T1000 (cell line): Measurements from ENCODE around the gene HSPA12B.

Experiments used
- DNase-seq: peaks from one replicate; lab custom pipeline; 2025; ENCODE audit warnings: mixed read lengths; lab: John Stamatoyannopoulos, UW

HSPA12B gene

GRCh38 chr20:3749087-3749688, 16.7 kb downstream of the HSPA12B start:
- DNase-seq = no peak

- DNase-seq = no peak
Observed at GRCh38 chr20:3749689-3750531, 17.4 kb downstream of the HSPA12B start.

GRCh38 chr20:3751305-3751674, 18.8 kb downstream of the HSPA12B start:
- DNase-seq = no peak

- no peak for DNase-seq
Observed at GRCh38 chr20:3751675-3752385, 19.3 kb downstream of the HSPA12B start.

- no peak for DNase-seq
Observed at GRCh38 chr20:3752386-3752759, 19.9 kb downstream of the HSPA12B start.

GRCh38 chr20:3753098-3753497, 20.6 kb downstream of the HSPA12B start:
- DNase-seq = no peak

- DNase-seq = no peak
Observed at GRCh38 chr20:3753501-3754275, 21.2 kb downstream of the HSPA12B start.

- no peak for DNase-seq
Observed at GRCh38 chr20:3754276-3754630, 21.8 kb downstream of the HSPA12B start.

- DNase-seq = no peak
Observed at GRCh38 chr20:3755269-3755668, 22.8 kb downstream of the HSPA12B start.

- no peak for DNase-seq
Observed at GRCh38 chr20:3755814-3756480, 23.5 kb downstream of the HSPA12B start.

- no peak for DNase-seq
Observed at GRCh38 chr20:3757268-3757667, 24.8 kb downstream of the HSPA12B start.

GRCh38 chr20:3758566-3758965, 26.1 kb downstream of the HSPA12B start:
- DNase-seq = no peak

GRCh38 chr20:3759316-3759823, 26.9 kb downstream of the HSPA12B start:
- no peak for DNase-seq

- DNase-seq = no peak
Observed at GRCh38 chr20:3759884-3760283, 27.4 kb downstream of the HSPA12B start.

- DNase-seq = no peak
Observed at GRCh38 chr20:3760655-3761348, 28.3 kb downstream of the HSPA12B start.

GRCh38 chr20:3763671-3764601, 31.5 kb downstream of the HSPA12B start:
- no peak for DNase-seq

GRCh38 chr20:3764659-3765058, 32.2 kb downstream of the HSPA12B start:
- no peak for DNase-seq

- DNase-seq = no peak
Observed at GRCh38 chr20:3765171-3765882, 32.8 kb downstream of the HSPA12B start.

GRCh38 chr20:3766422-3767109, 34.1 kb downstream of the HSPA12B start:
- no peak for DNase-seq
